ENCODE measurements around the gene NUP85.
"Not testable (repeated sequence)": the region's sequence is repeated elsewhere in the genome, so short reads cannot be mapped to it uniquely, and the experiment has no call there.

NUP85 gene, protein sequence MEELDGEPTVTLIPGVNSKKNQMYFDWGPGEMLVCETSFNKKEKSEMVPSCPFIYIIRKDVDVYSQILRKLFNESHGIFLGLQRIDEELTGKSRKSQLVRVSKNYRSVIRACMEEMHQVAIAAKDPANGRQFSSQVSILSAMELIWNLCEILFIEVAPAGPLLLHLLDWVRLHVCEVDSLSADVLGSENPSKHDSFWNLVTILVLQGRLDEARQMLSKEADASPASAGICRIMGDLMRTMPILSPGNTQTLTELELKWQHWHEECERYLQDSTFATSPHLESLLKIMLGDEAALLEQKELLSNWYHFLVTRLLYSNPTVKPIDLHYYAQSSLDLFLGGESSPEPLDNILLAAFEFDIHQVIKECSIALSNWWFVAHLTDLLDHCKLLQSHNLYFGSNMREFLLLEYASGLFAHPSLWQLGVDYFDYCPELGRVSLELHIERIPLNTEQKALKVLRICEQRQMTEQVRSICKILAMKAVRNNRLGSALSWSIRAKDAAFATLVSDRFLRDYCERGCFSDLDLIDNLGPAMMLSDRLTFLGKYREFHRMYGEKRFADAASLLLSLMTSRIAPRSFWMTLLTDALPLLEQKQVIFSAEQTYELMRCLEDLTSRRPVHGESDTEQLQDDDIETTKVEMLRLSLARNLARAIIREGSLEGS

DNA sequence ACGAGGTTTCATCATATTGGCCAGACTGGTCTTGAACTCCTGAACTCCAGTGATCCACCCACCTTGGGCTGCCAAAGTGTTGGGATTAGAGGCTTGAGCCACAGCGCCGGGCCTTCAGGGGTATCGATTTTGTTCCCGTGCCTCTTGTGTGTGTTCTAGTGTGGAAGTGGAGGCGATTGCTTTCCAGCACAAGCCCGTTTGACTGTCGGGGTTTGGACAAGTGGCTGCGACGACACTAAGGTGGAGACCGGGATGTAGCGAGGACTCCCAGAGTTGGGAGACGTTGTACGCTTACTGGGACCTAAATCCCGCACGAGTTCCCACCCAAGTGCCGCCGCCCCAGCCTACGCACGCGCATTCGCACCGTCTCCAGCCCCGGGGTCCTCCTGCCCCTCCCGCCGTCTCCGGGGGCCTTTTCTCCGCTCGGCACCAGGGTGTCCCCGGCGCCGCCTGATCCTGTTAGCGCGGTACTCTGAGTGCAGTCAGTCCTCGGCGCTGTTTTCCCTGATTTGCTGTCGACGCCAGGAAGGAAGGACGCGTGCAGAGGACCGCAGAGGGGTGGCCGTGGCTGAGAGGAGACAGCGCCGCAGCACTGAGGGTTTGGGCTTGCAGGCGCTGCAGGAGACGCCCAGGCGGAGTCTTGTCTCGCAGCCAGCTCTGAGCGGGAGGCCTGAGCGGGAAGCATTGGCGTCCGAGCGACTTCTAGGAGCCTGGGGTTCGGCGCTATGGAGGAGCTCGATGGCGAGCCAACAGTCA is at the start of gene NUP85:
Gene NUP85, plus strand, starts transcription at position 643 of the 756 bp plus-strand sequence. Its CDS starts 83 bp downstream, at position 726.
- FAIRE-seq (peak; percentile 37), DNase-seq (ENCODE audit: low spot score) (peak; percentile 100)

DNA sequence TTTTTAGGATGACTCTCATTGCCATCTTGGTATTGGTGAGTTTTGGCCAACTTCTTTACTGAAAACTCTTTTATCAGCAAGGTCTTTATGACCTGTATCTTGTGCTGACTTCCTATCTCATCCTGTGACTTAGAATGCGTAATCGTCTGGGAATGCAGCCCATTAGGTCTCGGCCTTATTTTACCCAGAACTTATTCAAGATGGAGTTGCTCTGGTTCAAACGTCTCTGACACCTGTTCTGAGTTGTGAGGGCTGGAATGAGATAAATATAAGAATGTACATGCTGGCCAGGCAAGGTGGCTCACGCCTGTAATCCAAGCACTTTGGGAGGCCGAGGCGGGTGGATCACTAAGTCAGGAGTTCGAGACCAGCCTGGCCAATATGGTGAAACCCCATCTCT is 47.0 kb upstream of the NUP85 start:
- DNase-seq (ENCODE audit: low spot score); FAIRE-seq: not testable (repeated sequence)

DNA sequence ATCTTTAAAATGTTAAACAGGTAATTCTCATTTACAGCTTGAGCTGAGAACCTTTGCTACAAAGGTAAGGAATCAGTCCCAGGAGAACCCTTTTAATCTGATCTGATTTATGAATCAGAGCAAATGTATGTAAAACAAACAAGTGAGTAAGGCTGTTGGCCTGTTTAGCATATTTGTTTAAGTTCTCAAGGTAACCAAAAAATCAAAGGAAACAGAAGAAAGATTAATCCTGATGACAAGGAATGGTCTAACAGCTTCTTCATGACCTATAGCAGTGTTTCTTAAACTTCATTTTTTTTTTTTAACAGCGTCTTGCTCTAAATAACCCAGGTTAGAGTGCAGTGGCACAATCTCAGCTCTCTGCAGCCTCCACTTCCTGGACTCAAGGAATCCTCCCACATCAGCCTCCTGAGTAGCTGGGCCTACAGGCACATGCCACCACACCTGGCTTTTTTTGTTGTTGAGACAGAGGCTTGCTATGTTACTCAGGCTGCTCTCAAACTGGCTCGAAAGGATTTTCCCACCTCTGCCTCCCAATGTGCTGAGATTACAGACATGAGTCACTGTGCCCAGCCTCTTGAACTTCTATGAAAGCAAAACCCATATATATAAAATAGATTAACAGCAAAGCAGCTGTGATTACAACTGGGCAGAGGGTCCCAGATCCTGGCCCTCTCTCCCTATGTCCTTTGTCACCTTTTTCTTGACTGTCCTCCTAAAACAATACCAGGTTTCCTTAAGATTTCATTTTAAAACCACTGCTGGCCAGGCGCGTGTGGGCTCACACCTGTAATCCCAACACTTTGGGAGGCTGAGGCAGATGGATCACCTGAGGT is 46.1 kb upstream of the NUP85 start:
- no peak for FAIRE-seq

DNA sequence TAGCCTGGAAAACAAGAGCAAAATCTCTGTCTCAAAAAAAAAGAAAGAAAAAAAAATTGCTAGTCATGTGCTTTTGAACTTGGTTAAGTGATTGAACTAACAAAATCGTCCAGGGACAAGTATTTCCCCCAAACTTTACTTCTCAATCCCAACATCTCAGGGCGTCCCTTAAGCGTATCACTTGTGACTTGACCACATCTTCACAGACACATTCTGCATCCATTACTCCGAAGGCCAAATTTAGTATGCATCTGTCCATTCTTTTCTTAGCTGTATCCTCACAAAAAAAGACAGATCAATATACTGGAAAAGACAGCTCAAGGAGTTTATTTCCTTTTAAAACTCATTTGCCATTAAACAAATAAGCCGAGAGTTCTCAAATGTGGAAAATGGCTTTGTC is 45.3 kb upstream of the NUP85 start:
- FAIRE-seq = no peak

More for the DNA sequence above, 46.1 kb upstream of the NUP85 start:
- no peak for DNase-seq (ENCODE audit: low spot score)

DNA sequence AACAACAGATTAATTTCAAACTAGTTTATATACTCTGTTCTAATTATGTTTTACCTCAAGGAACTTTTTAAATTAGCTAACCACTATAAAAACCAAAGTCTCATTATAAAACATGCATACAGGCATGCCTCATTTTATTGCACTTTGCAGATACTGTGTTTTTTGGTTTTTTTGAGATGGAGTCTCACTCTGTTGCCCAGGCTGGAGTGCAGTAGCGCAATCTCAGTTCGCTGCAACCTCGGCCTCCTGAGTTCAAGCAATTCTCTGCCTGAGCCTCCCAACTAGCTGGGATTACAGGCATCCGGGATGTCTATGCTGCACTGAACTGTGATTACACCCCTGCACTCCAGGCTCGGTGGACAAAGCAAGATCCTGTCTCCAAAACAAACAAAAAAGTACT is 42.4 kb upstream of the NUP85 start:
- DNase-seq (ENCODE audit: low spot score) = no peak
- FAIRE-seq = no peak

More for the DNA sequence above, 45.3 kb upstream of the NUP85 start:
- no peak for DNase-seq (ENCODE audit: low spot score)

DNA sequence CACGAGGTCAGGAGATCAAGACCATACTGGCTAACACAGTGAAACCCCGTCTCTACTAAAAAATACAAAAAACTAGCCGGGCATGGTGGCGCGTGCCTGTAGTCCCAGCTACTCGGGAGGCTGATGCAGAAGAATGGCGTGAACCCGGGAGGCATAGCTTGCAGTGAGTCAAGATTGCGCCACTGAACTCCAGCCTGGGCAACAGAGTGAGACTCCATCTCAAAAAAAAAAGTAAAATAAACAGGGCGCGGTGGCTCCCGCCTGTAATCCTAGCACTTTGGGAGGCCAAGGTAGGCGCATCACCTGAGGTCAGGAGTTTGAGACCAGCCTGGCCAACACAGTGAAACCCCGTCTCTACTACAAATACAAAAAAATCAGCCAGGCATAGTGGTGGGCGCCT is 40.9 kb upstream of the NUP85 start:
- not testable (repeated sequence) for DNase-seq (ENCODE audit: low spot score); FAIRE-seq

DNA sequence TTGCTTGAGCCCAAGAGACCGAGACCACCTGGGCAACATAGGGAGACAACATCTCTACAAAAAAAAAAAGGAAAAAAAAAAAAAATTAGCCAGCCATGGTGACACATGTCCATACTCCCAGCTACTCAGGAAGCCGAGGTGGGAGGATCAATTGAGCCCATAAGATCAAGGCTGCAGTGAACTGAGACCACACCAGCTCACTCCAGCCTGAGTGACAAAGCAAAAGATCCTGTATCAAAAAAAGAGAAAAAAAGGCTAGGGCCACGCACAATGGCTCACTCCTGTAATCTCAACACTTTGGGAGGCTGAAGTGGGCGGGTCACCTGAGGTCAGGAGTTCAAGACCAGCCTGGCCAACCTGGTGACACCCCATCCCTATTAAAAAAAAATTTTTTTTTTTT is 36.5 kb upstream of the NUP85 start:
- FAIRE-seq = no peak
- DNase-seq (ENCODE audit: low spot score) = no peak

DNA sequence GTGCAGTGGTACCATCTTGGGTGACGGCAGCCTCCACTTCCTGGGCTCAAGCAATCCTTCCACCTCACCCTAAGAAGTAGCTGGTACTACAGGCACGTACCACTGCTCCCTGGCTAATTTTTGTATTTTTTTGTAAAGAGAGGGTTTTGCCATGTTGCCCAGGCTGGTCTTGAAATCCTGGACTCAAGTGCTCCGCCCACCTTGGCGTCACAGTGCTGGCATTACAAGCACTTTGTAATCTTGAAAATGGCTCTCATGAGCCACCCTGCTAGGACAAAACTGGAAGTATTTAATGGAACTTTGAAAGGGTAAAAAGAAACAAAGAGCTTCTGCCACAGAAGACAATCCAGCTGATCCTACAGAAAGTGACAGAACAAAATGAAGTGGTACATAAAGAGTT is 32.0 kb upstream of the NUP85 start:
- FAIRE-seq (no peak), DNase-seq (ENCODE audit: low spot score) (no peak)

DNA sequence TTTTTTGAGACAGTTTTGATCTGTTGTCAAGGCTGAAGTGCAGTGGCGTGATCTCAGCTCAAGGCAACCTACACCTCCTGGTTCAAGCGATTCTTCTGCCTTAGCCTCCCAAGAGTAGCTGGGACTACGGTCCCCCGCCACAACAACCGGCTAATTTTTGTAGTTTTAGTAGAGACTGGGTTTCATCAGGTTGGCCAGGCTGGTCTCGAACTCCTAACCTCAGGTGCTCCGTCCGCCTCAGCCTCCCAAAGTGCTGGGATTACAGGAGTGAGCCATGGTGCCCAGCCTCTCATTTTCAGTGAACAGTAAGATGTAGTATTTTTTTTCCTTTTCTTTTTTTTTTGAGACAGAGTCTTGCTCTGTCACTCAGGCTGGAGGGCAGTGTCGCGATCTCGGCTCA is 30.5 kb upstream of the NUP85 start:
- FAIRE-seq (no peak), DNase-seq (ENCODE audit: low spot score) (no peak)

DNA sequence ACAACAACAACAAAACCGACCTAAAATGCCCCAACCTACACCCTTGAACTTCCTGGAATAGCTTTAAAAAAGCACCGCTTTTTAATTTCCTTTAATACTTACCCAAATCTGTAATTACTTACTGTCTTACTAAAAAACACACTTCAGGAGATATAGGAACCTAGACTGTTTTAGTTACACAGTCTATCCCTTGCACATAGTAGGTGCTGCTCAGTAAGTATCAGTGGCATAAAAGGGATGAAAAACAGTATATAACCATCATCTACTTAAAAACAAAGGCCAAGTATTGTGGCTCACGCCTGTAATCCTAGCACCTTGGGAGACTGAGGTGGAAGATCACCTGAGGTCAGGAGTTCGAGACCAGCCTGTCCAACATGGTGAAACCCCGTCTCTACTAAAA is 28.9 kb upstream of the NUP85 start:
- no peak for DNase-seq (ENCODE audit: low spot score)
- no peak for FAIRE-seq

DNA sequence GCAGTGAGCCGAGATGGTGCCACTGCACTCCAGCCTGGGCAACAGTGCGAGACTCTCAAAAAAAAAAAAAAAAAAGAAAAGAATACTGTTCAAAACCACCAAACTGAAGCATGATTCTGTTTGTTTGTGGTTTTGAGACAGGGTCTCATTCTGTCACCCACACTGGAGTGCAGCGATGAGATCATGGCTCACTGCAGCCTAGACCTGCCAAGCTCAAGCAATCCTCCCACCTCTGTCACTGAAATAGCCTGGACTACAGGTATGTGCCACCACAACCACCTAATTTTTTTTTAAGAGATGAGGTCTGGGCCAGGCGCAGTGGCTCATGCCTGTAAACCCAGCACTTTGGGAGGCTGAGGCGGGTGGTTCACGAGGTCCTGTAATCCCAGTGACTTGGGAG is 27.0 kb upstream of the NUP85 start:
- FAIRE-seq (no peak), DNase-seq (ENCODE audit: low spot score) (no peak)

DNA sequence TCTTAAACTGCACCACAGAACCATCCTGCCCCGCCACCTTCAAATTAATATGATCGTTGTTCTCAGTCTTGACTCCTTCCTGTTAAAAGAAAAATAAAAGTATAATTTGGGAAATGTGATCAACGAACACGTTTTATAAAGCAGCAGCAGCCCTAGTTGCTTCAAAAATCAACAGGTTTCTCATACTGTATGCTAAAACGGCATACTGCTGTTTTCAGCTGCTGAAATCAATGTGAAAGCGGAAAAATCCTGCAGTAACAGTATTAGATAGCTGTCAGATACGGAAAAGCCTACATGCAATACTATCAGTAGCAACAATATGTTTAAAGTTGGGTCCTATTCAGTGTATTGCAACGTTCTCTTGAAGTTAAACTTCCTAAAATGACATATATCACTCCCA is 24.4 kb upstream of the NUP85 start:
- FAIRE-seq (no peak), DNase-seq (ENCODE audit: low spot score) (no peak)

DNA sequence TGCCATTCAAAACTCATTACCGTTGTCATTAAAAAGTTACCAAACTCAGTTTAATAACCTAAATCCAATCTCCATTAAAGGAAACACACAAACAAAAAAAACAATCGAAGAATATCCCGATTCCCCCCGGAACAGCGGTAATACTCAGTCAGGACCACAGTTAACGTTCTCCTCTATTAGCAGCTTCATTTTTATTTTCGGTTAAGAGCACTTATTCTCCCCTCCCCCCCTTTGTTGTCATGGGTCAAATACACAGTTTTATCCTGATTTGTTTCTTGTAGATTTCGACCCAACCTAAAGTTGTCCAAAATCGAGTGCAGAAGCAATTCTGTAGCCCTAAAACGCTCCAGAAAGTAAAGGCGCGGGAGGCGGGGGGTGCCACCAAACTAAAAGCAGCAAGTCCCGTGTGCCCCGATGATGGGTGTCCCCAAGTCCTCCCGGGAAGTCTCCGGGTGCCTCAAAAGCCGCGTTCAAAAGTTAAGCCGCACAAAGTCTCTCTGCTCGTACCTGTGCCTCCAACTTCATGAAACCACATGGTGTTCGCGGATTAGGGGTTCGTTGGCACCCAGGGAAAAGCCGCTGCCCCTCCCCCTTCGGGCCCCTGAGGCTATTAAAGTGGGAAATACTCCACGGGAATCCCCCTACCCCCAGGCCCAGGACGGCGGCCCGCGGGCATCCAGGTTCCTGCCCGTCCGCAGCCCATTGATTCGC is 23.7 kb upstream of the NUP85 start:
- FAIRE-seq = no peak
- DNase-seq (ENCODE audit: low spot score) = no peak

DNA sequence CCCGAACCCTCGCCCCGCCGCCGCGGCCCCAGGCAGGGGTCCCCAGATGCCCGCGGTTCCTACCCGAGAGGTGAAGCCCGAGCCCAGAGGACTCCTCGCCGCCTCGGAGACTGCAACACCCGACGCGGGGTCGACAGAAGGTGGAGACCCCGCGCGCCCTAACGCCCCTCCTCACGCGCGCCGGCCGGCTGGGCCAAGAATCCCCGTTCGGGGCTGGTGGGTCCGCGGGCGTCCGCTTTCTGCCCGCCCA is 23.2 kb upstream of the NUP85 start:
- FAIRE-seq = no peak
- DNase-seq (ENCODE audit: low spot score) = no peak

DNA sequence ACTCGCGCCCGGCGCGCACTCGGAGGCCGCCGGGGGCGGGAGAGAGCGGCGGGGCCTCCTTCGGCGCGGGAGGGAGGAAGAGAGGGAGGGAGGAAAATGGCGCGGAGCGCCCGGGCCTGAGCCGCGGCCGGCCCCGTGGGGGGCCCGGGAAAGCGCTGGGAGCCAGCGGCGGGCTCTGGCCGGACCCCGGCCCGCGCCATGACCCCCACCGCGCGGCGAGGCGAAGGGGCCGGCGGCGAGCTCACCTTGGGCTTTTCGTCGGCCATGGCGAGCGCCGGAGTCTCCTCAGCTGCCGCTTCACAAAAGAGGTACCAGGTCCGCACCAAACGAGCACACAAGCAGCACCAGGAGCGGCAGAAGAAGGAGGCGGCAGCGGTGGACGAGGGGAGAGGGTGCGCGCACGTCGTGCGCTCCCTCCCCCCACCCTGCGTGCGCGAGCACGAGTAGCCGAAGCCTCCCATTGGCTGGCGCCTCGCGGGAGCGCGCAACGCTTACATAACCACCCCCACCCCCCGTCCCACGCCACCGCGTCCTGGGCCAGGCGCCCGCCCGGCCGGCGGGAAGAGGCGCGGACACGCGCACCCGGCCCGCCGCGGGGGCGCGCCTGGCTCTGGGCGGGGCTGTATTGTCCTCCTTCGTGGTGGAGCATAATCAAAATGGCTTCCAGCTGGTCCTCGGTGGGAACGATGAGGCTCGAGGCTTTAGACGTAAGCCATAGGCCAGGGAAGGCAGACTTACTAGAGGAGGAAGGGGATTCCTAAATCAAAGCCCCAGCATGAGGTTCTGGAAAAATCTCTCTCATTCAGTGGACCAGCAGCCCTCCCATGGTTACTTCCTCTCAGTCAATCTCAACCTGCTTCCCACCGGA is 22.7 kb upstream of the NUP85 start, which contains the start of gene SUMO2:
Gene SUMO2, minus strand, starts transcription at position 391 of the 868 bp plus-strand sequence. Its CDS starts 125 bp downstream, at position 266.
- FAIRE-seq (peak; percentile 95), DNase-seq (ENCODE audit: low spot score) (peak; percentile 99)

DNA sequence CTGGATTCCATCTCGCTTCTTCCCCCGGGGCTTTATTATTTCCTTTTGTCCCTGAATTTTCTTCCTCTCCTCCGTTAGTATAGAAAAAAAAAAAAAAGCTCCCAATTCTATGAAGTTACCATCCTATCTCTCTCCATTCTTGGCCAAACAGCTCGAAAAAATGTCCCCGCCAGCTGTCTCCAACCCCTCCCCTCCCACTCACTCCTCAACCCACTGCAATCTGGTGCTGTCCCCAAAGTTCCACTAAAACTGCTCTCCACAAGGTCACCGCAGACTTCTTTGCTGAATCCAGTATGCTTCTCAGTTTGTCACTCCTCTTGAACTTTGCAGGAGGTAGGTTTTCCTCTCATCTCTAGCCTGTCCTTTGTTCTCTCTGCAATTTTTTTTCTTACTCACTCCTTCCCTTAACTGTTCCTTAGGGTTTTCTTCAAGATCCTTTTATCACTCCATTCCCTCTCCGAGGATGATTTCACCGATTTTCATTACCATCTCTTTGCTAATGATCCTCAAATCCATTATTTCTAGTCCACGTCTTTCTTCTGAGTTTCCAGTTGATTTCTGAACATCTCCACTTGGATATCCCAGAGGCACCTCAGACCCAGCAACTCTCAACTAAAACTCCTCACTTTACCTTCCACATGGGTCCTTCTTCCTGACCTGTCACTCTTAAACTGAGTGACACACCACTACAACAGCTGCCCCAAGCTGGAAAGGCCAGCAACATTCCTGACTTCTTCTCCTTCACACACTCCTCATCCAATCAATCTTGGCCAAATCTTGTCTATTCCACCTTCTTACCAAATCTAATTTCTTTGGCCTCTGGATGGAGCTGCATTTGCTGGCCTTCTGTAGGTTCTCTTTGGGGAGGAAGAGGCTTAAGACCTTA is 21.2 kb upstream of the NUP85 start:
- FAIRE-seq = no peak
- DNase-seq (ENCODE audit: low spot score) = no peak

DNA sequence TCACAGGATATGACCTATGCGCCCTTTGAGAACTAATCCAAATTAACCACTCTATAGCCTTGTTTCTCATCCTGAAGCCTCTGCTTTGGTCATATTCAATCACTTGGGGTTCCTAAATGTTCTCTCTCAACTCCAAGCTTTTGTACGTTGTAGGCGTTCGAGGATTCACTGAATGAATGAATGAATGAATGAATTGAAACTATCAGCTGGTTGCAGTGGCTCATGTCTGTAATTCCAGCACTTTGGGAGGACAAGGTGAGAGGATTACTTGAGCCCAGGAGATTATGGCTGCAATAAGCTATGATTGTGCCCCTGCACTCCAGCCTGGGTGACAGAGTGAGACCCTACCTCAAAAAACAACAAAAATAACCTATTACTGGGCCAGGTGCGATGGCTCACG is 16.9 kb upstream of the NUP85 start:
- FAIRE-seq = no peak

DNA sequence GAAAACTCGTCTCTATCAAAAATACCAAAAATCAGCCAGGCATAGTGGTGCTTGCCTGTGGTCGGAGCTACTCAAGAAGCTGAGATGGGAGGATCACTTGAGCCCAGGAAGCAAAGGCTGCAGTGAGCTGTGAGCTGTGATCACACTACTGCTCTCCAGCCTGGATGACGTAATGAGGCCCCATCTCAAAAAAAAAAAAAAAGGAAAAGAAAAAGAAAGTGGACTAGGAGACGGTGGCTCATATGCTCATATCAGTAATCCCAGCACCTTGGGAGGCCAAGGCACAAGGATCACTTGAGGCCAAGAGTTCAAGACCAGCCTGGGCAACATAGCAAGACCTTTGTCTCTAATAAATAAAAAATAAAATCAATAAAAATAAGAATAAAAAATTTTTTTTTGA is 13.9 kb upstream of the NUP85 start:
- FAIRE-seq (no peak), DNase-seq (ENCODE audit: low spot score) (no peak)

More for the DNA sequence above, 16.9 kb upstream of the NUP85 start:
- DNase-seq (ENCODE audit: low spot score) = no peak

DNA sequence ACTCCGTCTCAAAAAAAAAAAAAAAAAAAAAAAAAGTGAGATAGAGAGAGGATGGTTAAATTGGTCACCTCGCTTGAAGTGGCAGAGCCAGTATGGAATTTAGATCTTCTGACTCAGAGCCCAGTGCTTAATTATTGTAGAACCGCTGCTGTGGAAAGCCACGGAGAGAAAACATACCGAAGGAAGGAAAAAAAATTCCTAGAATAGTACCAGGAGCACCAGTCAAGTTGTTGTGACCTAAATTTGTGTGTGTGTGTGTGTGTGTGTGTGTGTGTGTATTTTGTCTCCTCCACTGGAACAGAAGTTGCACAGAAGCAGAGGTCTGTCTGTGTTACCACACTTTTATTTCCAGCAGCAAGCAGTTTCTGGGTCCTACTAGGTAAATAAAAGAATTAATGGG is 10.6 kb upstream of the NUP85 start:
- FAIRE-seq = no peak

More for the DNA sequence above, 10.6 kb upstream of the NUP85 start:
- no peak for DNase-seq (ENCODE audit: low spot score)
